ENCODE measurements around the gene PTPN7. TPM values are rescaled to one million over a fixed set of nuclear protein-coding genes. Genes with fewer than 3 reads are reported as not detected.

PTPN7 gene
- total and polyA plus RNA-seq, 2 of the 13 experiments (the other 11 are each of a cell fraction or from before 2014, with no cell fraction given) = not detected

GRCh38 chr1:202144402-202145067 lies 15.9 kb downstream of the PTPN7 start, which contains the start of gene ARL8A (continued):
- no peak for TF ChIP-seq ZHX2 (IDR thresholded peaks at IDR 0.05; ENCODE audit: low read depth)
- TF ChIP-seq ZHX2 (CRISPR knock-in tag; IDR thresholded peaks at IDR 0.05; ENCODE audit: borderline replicate concordance) = no peak
- TF ChIP-seq ZNF687 (CRISPR knock-in tag; IDR thresholded peaks at IDR 0.05) = peak; percentile 54
- no peak for TF ChIP-seq ZNF20 (CRISPR knock-in tag; IDR thresholded peaks at IDR 0.05)
- no peak for TF ChIP-seq AKNA (CRISPR knock-in tag; IDR thresholded peaks at IDR 0.05; ENCODE audit: borderline replicate concordance)
- TF ChIP-seq MXD3 (CRISPR knock-in tag; IDR thresholded peaks at IDR 0.05) = no peak
- TF ChIP-seq THAP9 (CRISPR knock-in tag; IDR thresholded peaks at IDR 0.05; ENCODE audit: borderline replicate concordance) = no peak
- no peak for TF ChIP-seq ZNF580 (CRISPR knock-in tag; IDR thresholded peaks at IDR 0.05; ENCODE audit: borderline replicate concordance, low read depth)
